ENCODE data around the gene MTX1. TPM values are rescaled to one million over a fixed set of nuclear protein-coding genes. Genes with fewer than 3 reads are reported as not detected.

The MTX1 gene
- total RNA-seq, 4 donors from 2014 or later, result 34.1 to 52.8 (median 38.0) TPM

GRCh38 chr1:155198547-155198906 is 10.0 kb upstream of the MTX1 start:
- DNase-seq (ENCODE audit: extremely low spot score), result no peak
- 98% methylated on average over 3 of the region's 3 CpGs for WGBS
- H3K4me3 ChIP-seq, result no peak overlapping the region
- H3K4me1 ChIP-seq, result peaks cover 21 to 41% (median 31%) of the 10 kb centered on the region in 4 donors
- H3K27me3 ChIP-seq, result no peaks in the 10 kb centered on the region
- H3K27ac ChIP-seq (replicated peaks in 1 of 4), result no peak overlapping the region
- intact Hi-C loops (cut with DNase I), result no loop called here
- TF ChIP-seq EP300 (IDR thresholded peaks at IDR 0.05), result no peak
- no peak for TF ChIP-seq POLR2AphosphoS5 (IDR thresholded peaks at IDR 0.05)
- TF ChIP-seq, protein P1, sequence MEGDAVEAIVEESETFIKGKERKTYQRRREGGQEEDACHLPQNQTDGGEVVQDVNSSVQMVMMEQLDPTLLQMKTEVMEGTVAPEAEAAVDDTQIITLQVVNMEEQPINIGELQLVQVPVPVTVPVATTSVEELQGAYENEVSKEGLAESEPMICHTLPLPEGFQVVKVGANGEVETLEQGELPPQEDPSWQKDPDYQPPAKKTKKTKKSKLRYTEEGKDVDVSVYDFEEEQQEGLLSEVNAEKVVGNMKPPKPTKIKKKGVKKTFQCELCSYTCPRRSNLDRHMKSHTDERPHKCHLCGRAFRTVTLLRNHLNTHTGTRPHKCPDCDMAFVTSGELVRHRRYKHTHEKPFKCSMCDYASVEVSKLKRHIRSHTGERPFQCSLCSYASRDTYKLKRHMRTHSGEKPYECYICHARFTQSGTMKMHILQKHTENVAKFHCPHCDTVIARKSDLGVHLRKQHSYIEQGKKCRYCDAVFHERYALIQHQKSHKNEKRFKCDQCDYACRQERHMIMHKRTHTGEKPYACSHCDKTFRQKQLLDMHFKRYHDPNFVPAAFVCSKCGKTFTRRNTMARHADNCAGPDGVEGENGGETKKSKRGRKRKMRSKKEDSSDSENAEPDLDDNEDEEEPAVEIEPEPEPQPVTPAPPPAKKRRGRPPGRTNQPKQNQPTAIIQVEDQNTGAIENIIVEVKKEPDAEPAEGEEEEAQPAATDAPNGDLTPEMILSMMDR (IDR thresholded peaks at IDR 0.05), result no peak
- no peaks in the 10 kb centered on the region for H3K9me3 ChIP-seq
- H3K36me3 ChIP-seq, result peaks cover 0 to 62% (median 32%) of the 10 kb centered on the region in 4 donors

GRCh38 chr1:155199792-155200191 is 8.7 kb upstream of the MTX1 start:
- 88% methylated on average over 4 of the region's 4 CpGs for WGBS
- H3K36me3 ChIP-seq, result peaks cover 0 to 65% (median 32%) of the 10 kb centered on the region in 4 donors
- H3K9me3 ChIP-seq, result no peaks in the 10 kb centered on the region
- H3K4me1 ChIP-seq, result peaks cover 9 to 31% (median 19%) of the 10 kb centered on the region in 4 donors
- DNase-seq (ENCODE audit: extremely low spot score), result no peak
- no peak overlapping the region for H3K4me3 ChIP-seq
- no peaks in the 10 kb centered on the region for H3K27me3 ChIP-seq
- H3K27ac ChIP-seq (replicated peaks in 1 of 4), result no peak overlapping the region
- intact Hi-C loops (cut with DNase I), result no loop called here
- TF ChIP-seq POLR2AphosphoS5 (IDR thresholded peaks at IDR 0.05) (no peak), EP300 (IDR thresholded peaks at IDR 0.05) (no peak), POLR2A (IDR thresholded peaks at IDR 0.05; ENCODE audit: low read depth) (no peak)
- TF ChIP-seq, protein P1 (IDR thresholded peaks at IDR 0.05), result no peak

DNA sequence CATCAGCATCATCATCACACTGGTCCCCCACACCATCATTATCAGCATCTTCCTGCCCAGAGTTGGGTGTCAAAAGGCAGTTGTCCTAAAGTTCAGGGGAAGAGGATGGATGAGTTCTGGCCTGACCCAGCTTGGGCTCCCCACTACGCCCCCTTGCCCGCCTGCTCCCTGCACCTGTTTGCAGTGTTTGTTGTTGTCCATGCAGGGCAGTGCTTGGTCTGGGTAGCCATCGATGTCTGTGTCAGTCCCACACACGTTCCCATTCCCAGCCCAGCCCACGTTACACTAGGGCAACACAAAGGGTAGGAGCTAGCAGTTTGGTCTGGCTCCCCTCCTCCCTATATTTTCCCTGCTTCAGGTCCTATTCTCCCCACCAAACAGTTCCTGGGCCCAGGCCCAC is 7.6 kb upstream of the MTX1 start:
- peaks cover under 1 to 31% (median 9%) of the 10 kb centered on the region in 4 donors for H3K4me1 ChIP-seq
- H3K4me3 ChIP-seq, result no peak overlapping the region
- no peaks in the 10 kb centered on the region for H3K27me3 ChIP-seq
- WGBS, result 94% methylated on average over 5 of the region's 5 CpGs
- no peaks in the 10 kb centered on the region for H3K9me3 ChIP-seq
- no peak overlapping the region for H3K27ac ChIP-seq (replicated peaks in 1 of 4)
- DNase-seq (ENCODE audit: extremely low spot score), result no peak
- peaks cover 0 to 74% (median 32%) of the 10 kb centered on the region in 4 donors for H3K36me3 ChIP-seq
- intact Hi-C loops (cut with DNase I), result no loop called here
- TF ChIP-seq POLR2A (IDR thresholded peaks at IDR 0.05; ENCODE audit: low read depth) (no peak), POLR2AphosphoS5 (IDR thresholded peaks at IDR 0.05) (no peak), EP300 (IDR thresholded peaks at IDR 0.05) (no peak)
- TF ChIP-seq, protein P1 (IDR thresholded peaks at IDR 0.05), result no peak

DNA sequence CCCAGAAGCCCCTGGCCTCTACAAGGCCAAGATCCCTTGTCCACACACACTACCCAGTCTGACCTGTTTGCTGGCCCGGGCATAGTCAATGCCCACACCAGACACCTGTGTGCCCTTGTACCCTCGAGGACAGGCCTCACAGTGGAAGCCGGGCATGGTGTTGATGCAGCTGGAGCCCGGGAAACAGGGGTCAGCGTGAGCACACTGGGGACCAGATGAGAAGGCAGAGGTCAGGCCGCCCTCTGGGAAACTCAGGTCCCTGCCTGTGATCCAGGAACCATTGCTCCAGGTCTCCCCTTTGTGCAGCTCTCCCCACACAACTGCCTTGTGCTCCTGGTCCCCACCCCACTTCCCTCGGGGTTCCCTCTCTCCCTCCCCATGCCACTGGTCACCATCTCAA is 6.3 kb upstream of the MTX1 start:
- Histone ChIP-seq H3K4me3 (no peak overlapping the region), H3K4me1 (peaks cover 6 to 31% (median 14%) of the 10 kb centered on the region in 4 donors), H3K36me3 (peaks cover 0 to 68% (median 26%) of the 10 kb centered on the region in 4 donors), H3K27ac (replicated peaks in 1 of 4) (no peak overlapping the region), H3K9me3 (no peaks in the 10 kb centered on the region), H3K27me3 (no peaks in the 10 kb centered on the region)
- no peak for DNase-seq (ENCODE audit: extremely low spot score)
- WGBS, result 93% methylated on average over 3 of the region's 7 CpGs
- TF ChIP-seq POLR2AphosphoS5 (IDR thresholded peaks at IDR 0.05) (no peak), EP300 (IDR thresholded peaks at IDR 0.05) (no peak), POLR2A (IDR thresholded peaks at IDR 0.05; ENCODE audit: low read depth) (no peak)
- TF ChIP-seq, protein P1 (IDR thresholded peaks at IDR 0.05), result no peak
- intact Hi-C loops (cut with DNase I), result no loop called here

Data from esophagus muscularis mucosa (tissue), 4 donors.